OCI-LY7 (cell line): ENCODE results near the gene KRT39.

ENCODE experiments used
- EZH2phosphoT487 ChIP-seq: fragments of 200-600 bp; sonication (generic); IDR thresholded peaks from 2 replicates; pipeline ENCODE4 v1.6.1; 2018; ENCODE audit warnings: low read depth, borderline replicate concordance, mild to moderate bottlenecking, mixed run types, antibody characterized with exemption, low read length, moderate library complexity, mixed read lengths
- TF ChIP-seq, protein P1 (sequence below): fragments of 200-600 bp; sonication (generic); conservative IDR thresholded peaks from 2 replicates; pipeline ENCODE4 v1.5.1; 2014; ENCODE audit warnings: mild to moderate bottlenecking, antibody characterized with exemption, low read length, moderate library complexity, mixed read lengths

- TF ChIP-seq, protein P1, sequence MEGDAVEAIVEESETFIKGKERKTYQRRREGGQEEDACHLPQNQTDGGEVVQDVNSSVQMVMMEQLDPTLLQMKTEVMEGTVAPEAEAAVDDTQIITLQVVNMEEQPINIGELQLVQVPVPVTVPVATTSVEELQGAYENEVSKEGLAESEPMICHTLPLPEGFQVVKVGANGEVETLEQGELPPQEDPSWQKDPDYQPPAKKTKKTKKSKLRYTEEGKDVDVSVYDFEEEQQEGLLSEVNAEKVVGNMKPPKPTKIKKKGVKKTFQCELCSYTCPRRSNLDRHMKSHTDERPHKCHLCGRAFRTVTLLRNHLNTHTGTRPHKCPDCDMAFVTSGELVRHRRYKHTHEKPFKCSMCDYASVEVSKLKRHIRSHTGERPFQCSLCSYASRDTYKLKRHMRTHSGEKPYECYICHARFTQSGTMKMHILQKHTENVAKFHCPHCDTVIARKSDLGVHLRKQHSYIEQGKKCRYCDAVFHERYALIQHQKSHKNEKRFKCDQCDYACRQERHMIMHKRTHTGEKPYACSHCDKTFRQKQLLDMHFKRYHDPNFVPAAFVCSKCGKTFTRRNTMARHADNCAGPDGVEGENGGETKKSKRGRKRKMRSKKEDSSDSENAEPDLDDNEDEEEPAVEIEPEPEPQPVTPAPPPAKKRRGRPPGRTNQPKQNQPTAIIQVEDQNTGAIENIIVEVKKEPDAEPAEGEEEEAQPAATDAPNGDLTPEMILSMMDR: no peak
- no peak for TF ChIP-seq EZH2phosphoT487
Observed at GRCh38 chr17:40935624-40936023, 31.1 kb downstream of the KRT39 start.
